HG03095 (cell line): ENCODE data around the gene C1orf116.

ENCODE experiments used
- ATAC-seq: cut with Tn5 transposase; IDR thresholded peaks from one replicate; pipeline ENCODE4 v1.9.1; 2021; ENCODE audit warnings: moderate library complexity; ENCODE audit not compliant: unreplicated experiment

C1orf116 gene

DNA sequence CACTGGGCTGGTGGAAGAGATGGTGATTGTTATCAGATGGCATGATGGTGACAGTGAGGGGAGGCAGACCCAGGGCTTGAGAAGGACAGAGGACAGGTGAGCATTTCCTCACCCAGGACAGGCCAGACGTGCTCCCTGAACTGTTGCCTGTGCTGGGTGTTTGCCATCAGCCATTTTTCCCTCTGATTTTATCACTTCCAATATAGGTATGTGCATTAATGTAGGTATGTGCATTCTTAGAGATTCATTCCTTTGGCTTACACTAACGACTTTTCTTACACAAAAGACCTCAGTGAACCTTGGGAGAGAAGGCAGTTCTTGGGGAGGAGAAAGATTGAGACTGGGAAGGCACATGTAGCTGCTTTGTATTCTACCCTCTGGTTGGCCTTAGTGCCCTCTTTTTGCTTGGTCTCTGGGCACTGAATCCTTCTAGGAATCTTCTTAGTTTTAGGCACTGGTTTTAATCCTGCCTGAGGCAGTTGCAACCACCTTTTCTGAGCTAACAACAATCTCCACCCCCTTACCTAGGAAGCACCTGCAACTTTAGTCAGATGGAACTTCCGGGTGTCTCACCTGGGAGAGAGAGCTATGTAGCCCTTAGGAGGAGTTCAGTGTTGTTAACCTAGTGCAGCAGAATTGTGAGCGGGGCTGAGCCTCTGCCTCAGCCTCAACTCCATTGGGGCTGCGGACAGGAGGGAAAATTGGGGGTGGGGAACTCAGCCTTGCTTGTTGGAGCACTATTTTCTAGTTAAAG, 30.9 kb downstream of the C1orf116 start:
- no peak for ATAC-seq

GRCh38 chr1:207000651-207001291, 31.8 kb downstream of the C1orf116 start:
- no peak for ATAC-seq

- ATAC-seq = no peak
These were observed 33.7 kb downstream of the C1orf116 start for GRCh38 chr1:206998816-206999215.

DNA sequence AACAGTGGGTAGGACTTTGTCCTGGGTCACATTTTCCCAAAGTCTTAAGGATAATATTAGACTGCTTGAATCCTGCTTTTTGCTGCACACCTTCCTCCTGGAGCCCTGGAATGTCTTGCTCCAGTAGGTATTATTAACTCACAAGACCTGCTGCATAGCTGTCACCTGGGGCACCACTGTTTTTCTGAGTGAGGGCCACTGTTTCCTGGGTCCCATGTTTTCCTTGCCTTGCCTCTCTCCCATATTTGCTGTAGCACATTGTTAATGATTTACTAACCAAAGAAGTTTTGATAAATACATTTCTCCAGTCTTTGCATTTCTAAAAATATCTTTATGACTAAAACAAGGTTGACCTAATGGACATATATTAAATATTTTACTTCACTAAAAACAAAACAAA, 39.8 kb downstream of the C1orf116 start:
- ATAC-seq = no peak

DNA sequence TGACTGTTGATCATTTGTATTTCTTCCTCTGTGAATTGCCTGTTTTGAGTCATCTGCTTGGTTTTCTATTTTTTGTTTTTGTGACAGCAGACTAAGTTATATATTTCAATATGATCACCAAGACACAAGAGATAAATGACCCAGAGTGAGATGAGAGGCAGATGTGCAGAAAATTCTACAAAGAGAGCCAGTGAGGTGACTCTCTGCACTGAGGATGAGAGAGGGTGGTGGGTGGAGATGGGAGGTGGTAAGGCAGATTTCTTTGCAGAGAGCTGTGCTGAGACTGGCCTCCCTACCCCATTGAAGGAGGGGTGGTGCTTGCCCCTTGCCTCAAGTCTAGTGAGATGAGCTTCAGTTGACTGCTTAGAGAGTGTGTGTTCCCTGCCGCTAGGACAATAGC, 44.7 kb downstream of the C1orf116 start:
- no peak for ATAC-seq

DNA sequence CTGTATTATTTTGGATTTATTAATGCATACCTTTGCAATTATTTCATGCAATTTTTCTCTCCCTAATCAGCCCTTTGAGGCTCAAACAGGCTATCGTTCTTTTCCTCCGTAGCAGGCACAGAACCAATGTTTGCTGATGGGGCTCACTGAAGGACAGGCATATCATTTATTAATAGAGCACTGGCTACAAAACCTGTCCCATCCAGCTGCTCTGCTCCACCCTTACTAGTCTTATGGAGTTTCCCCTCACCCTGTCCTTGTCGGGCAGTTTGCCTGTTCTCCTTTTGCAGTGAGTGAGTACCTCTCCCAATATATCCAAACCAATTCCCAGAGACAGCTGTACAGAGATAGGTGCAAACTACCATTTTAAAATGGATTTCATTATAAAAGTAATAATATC, 45.7 kb downstream of the C1orf116 start:
- no peak for ATAC-seq

- no peak for ATAC-seq
These were observed 46.2 kb downstream of the C1orf116 start for GRCh38 chr1:206986402-206986801.

DNA sequence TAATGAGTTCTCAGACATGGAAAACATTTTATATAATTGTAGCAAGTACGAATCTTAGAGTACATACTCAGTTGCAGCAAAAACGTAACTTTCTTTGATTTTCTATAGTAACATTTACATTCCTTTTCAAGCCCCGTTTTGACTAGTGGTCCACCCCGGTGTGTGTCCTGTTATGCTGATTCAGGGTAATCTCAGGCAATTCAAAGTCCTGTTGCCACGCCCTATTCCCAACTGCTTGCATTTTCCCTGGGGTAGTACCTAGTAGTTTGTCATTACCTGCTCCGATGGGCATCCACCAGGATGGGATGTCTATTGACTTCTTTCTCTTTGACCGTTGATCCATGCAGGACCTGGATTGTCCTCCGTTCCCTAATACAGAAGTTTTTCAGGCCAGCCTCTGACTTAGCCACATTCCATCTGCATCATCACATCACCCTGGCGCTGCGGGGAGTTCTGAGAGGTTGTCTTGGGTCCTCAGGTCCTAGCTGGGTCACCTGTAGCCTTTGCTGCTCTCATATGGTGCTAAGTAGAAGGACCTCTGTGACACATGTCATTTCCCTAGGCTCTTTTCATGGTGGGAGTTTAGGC, 47.3 kb downstream of the C1orf116 start:
- no peak for ATAC-seq

DNA sequence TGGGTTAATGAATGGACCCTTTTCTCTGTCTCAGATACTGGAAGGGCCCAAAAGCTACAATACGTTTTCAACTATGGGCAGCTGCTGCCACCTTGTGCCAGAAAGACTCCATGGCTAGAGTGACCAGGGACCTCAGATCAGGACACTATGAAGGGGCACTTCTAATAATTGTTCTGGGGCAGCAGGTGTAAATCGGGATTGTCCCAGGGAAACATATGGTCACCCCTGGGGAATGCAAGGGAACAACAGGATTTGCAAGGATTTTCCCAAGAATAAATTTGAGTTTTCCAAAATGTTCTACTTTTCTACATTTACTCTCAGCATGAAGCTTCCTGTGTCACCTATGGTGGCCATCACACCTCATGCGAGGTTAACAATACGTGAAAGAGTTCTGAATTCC, 50.3 kb downstream of the C1orf116 start:
- no peak for ATAC-seq

DNA sequence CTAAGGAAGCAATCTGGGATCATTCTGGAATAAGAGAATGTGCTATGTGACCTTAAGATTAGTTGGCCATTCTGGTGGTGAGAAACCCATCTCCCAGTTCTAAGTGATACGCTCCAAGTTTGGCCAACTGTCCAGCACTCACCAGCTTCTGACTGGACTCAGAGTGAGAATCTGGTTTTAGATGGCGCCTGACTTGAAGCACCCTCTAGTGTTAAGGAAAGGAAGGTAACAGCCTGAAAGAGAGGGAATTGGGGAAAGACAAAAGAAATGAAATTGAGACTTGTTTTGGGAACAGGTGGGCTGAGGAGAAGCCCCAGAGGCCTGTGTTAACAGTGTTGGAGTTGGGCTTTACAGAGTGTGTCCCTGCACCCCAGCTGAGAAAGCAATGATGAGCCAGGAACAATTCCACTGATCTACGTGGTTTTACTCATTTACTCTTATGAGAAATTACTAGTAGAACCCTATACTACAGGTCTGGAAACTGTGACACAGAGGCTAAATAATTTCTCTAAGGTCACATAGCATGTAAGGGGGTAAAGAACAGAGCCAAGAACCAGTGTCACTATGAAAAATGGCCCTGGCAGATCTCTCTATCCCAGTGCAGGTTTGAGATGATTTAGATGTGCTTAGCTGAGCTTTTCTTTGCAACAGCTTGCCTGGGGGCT, 53.0 kb downstream of the C1orf116 start:
- ATAC-seq = no peak

DNA sequence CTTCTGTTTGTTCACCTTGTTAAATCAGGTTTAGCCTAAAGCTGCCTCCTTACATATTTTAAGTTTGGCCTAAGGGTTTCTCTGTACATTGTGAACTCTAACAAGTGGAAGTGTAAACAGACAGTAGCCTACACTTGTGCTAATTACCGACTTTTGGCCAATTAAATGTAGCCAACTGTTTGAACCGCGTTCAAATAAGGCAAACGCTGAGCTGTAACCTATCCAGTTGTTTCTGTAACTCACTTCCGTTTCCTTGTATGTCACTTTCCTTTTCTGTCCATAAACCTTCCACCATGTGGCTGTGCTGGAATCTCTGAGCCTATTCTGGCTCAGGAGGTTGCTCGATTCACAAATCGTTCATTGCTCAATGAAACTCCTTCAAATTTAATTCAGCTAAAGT, 54.3 kb downstream of the C1orf116 start:
- no peak for ATAC-seq

DNA sequence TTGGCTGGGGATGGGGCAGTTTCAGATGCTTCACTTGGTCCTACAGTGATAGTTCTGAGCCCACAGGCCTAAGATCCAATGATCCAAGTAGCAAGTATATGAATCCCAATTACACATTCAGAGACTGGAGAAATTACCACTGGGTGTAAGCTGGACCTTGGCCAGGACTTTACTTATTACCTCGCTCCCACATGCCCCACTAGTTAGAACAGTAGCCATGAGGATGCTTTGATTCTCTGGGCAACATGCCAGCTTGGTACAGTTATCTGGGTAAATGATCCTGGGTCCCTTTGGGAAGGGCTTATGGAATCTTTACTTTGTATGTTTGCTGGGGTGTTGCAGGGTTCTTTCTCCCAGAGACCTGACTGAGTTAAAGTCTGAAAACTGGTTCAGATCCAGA, 57.2 kb downstream of the C1orf116 start:
- ATAC-seq = no peak

- ATAC-seq = no peak
These were observed 58.4 kb downstream of the C1orf116 start for GRCh38 chr1:206974140-206974539.

- ATAC-seq = no peak
These were observed 59.8 kb downstream of the C1orf116 start for GRCh38 chr1:206972728-206973127.

DNA sequence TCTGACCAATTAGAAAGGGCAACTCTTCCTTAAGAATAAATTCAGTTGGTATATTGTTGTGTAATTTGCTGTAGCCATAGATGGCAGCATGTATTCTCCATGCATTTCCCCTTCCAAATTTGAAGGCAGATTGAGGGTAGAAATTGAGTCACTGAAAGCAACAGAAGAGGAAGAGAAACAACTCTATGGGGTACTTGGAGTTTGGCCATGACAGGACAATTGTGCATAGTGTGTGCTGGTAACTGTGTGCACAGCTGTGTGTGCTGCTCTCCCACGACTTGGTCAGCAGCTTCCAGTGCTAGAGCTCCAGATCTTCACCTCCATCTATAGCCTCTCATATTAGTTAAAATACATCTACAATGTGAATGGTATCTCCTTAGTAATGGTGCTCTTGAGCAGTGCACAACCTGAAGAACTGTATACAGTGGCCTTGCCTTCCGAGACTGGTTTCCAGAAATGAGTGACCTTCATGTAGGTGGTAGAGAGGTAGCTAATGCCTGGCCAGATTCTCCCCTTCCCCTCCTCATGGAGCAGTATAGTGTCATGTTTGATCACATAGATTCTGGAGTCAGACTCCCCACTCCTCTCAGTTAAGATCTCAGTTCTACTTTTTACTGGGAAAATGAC, 61.4 kb downstream of the C1orf116 start:
- peak; percentile 71 for ATAC-seq

- no peak for ATAC-seq
These were observed 62.1 kb downstream of the C1orf116 start, which contains the start of gene FCAMR for GRCh38 chr1:206970446-206970845. TSS of gene FCAMR (minus strand) at chr1:206970460. CDS start at chr1:206970125, 335 bp downstream.

- ATAC-seq = no peak
These were observed 63.5 kb downstream of the C1orf116 start for GRCh38 chr1:206969090-206969489.
